Colonic mucosa (tissue), 4 donors: ENCODE results near the gene ADIPOR1. TPM values are rescaled to one million over a fixed set of nuclear protein-coding genes. Genes with fewer than 3 reads are reported as not detected.

Experiments
- DNase-seq: peaks from one replicate; pipeline ENCODE4 v3.0.0-alpha.2; 2020
- H3K27ac ChIP-seq: fragments of 200-600 bp; one replicate; pipeline ENCODE4 v1.8.0; 2021
- H3K27me3 ChIP-seq: fragments of 200-600 bp; one replicate; pipeline ENCODE4 v1.8.0; 2021
- H3K36me3 ChIP-seq: fragments of 200-600 bp; one replicate; pipeline ENCODE4 v1.8.0; 2021
- H3K4me1 ChIP-seq: fragments of 200-600 bp; one replicate; pipeline ENCODE4 v1.8.0; 2021; ENCODE audit warnings: mild to moderate bottlenecking
- H3K4me3 ChIP-seq: fragments of 200-600 bp; one replicate; pipeline ENCODE4 v1.8.0; 2021
- H3K9ac ChIP-seq, 2 donors: one replicate each; pipeline ENCODE4 v1.7.0; 2013; ENCODE audit warnings: control low read depth in 2 of 2, low read depth in 2 of 2, low read length in 2 of 2
- H3K9me3 ChIP-seq: fragments of 200-600 bp; one replicate; pipeline ENCODE4 v1.8.0; 2021
- CTCF ChIP-seq: fragments of 200-600 bp; IDR thresholded peaks from one replicate; pipeline ENCODE4 v1.8.0; 2022; ENCODE audit warnings: antibody characterized with exemption, mild to moderate bottlenecking
- intact Hi-C: fragments of 100-400 bp; cut with DNase I; formaldehyde crosslinking; loops from one replicate; pipeline ENCODE4 v1.14.1; 2022
- total RNA-seq, 2 donors: library from RNA; stranded (reverse); fragmentation: NEBNext Ultra II Directional in 1 of 2; extraction: Animal tissue kit (Norgen Biotek cat#: 25700) in 1 of 2; gene quantifications; one replicate each; pipeline ENCODE4 v1.2.1, GENCODE V29; 2021
- donor health status: healthy.
- donor health status: DM: no; HTN: no; CAD: no.
- donor health status: DM: no; HTN: no; CAD: no.

Gene ADIPOR1
- total RNA-seq, 2 donors from 2014 or later = 82.1 to 82.7 TPM

GRCh38 chr1:202959276-202959620 lies 1.1 kb upstream of the ADIPOR1 start:
- H3K27ac ChIP-seq = no peak overlapping the region
- TF ChIP-seq CTCF = no peak
- no peaks in the 10 kb centered on the region for H3K9me3 ChIP-seq
- DNase-seq = no peak
- H3K4me3 ChIP-seq = no peak overlapping the region
- peaks cover 12% of the 10 kb centered on the region for H3K4me1 ChIP-seq
- no peaks in the 10 kb centered on the region for H3K36me3 ChIP-seq
- intact Hi-C loops = no loop called here
- H3K9ac ChIP-seq = no peak overlapping the region
- H3K27me3 ChIP-seq = no peaks in the 10 kb centered on the region

- Histone ChIP-seq H3K4me1 (peaks cover 12% of the 10 kb centered on the region), H3K27me3 (no peaks in the 10 kb centered on the region), H3K27ac (peak overlapping the region; percentile 93), H3K9me3 (no peaks in the 10 kb centered on the region), H3K36me3 (no peaks in the 10 kb centered on the region), H3K4me3 (peak overlapping the region; percentile 99), H3K9ac (peak overlapping the region; percentile 67 to 88)
- intact Hi-C loops = no loop called here
- peak; percentile 30 for DNase-seq
- no peak for TF ChIP-seq CTCF
Measured at GRCh38 chr1:202958544-202959275, 598 bp upstream of the ADIPOR1 start.

GRCh38 chr1:202956969-202957368 lies 1.1 kb downstream of the ADIPOR1 start:
- intact Hi-C loops = no loop called here
- peak overlapping the region; percentile 93 for H3K27ac ChIP-seq

GRCh38 chr1:202954057-202954745 lies 3.9 kb downstream of the ADIPOR1 start:
- no peaks in the 10 kb centered on the region for H3K36me3 ChIP-seq
- H3K4me3 ChIP-seq = no peak overlapping the region
- H3K4me1 ChIP-seq = peaks cover 12% of the 10 kb centered on the region
- H3K9ac ChIP-seq = peak overlapping the region in 1 of 2 donors; percentile 21
- no peaks in the 10 kb centered on the region for H3K27me3 ChIP-seq
- no peak for TF ChIP-seq CTCF
- no peak for DNase-seq
- H3K9me3 ChIP-seq = no peaks in the 10 kb centered on the region
- H3K27ac ChIP-seq = peak overlapping the region; percentile 43
- intact Hi-C loops = no loop called here

More at GRCh38 chr1:202956969-202957368, 1.1 kb downstream of the ADIPOR1 start:
- no peak for TF ChIP-seq CTCF
- no peak for DNase-seq
- H3K36me3 ChIP-seq = no peaks in the 10 kb centered on the region
- no peaks in the 10 kb centered on the region for H3K9me3 ChIP-seq
- H3K9ac ChIP-seq = peak overlapping the region; percentile 90 to 99
- H3K4me1 ChIP-seq = peaks cover 12% of the 10 kb centered on the region
- peak overlapping the region; percentile 99 for H3K4me3 ChIP-seq
- H3K27me3 ChIP-seq = no peaks in the 10 kb centered on the region

- intact Hi-C loops = no loop called here
- no peak for TF ChIP-seq CTCF
- H3K27me3 ChIP-seq = no peaks in the 10 kb centered on the region
- H3K9me3 ChIP-seq = no peaks in the 10 kb centered on the region
- peaks cover 12% of the 10 kb centered on the region for H3K4me1 ChIP-seq
- H3K27ac ChIP-seq = peak overlapping the region; percentile 31
- H3K4me3 ChIP-seq = no peak overlapping the region
- no peaks in the 10 kb centered on the region for H3K36me3 ChIP-seq
- DNase-seq = no peak
- H3K9ac ChIP-seq = no peak overlapping the region
Measured at GRCh38 chr1:202953392-202953791, 4.7 kb downstream of the ADIPOR1 start.
